SK-N-SH treated with all-trans-retinoic acid at 6 μM for 48 hours (cell line): Measurements from ENCODE around the gene NOXO1.

Experiments
- ATAC-seq: fragments of 200-7000 bp; cut with Tn5 transposase; 3 replicates; pipeline ENCODE4 v1.9.1; 2020; ENCODE audit warnings: mild to moderate bottlenecking, moderate library complexity
- ARNTL ChIP-seq: fragments of 450-650 bp; formaldehyde crosslinking; IDR thresholded peaks from 2 replicates; pipeline ENCODE4 v1.5.0; 2020; ENCODE audit warnings: low read depth, mild to moderate bottlenecking, moderate library complexity, borderline replicate concordance
- BACH2 ChIP-seq: fragments of 250-450 bp; sonication (Bioruptor Pico); IDR thresholded peaks from 2 replicates; pipeline ENCODE4 v1.9.0; 2021; ENCODE audit warnings: mild to moderate bottlenecking, borderline replicate concordance
- CSDC2 ChIP-seq: fragments of 250-450 bp; sonication (Bioruptor Pico); IDR thresholded peaks from 2 replicates; pipeline ENCODE4 v1.5.0; 2020; ENCODE audit warnings: mild to moderate bottlenecking, moderate library complexity
- ESRRG ChIP-seq: fragments of 250-450 bp; sonication (Bioruptor Pico); IDR thresholded peaks from 2 replicates; pipeline ENCODE4 v1.6.1; 2021; ENCODE audit warnings: mild to moderate bottlenecking
- GLIS3 ChIP-seq: fragments of 250-450 bp; sonication (Bioruptor Pico); IDR thresholded peaks from 2 replicates; pipeline ENCODE4 v1.5.0; 2020; ENCODE audit warnings: mild to moderate bottlenecking, moderate library complexity
- OSR1 ChIP-seq: fragments of 250-450 bp; sonication (Bioruptor Pico); IDR thresholded peaks from 2 replicates; pipeline ENCODE4 v1.8.0; 2022; ENCODE audit warnings: moderate library complexity, mild to moderate bottlenecking, inconsistent platforms
- PPARA ChIP-seq: fragments of 250-450 bp; sonication (Bioruptor Pico); IDR thresholded peaks from 2 replicates; pipeline ENCODE4 v1.5.0; 2020; ENCODE audit warnings: mild to moderate bottlenecking, borderline replicate concordance
- RARB ChIP-seq: fragments of 250-450 bp; sonication (Bioruptor Pico); IDR thresholded peaks from 2 replicates; pipeline ENCODE4 v1.8.0; 2021; ENCODE audit warnings: mild to moderate bottlenecking, moderate library complexity
- TCF4 ChIP-seq: fragments of 250-450 bp; sonication (Bioruptor Pico); IDR thresholded peaks from 2 replicates; pipeline ENCODE4 v1.8.0; 2021; ENCODE audit warnings: mild to moderate bottlenecking, moderate library complexity, borderline replicate concordance
- TOX ChIP-seq: fragments of 250-450 bp; sonication (Bioruptor Pico); IDR thresholded peaks from 2 replicates; pipeline ENCODE4 v1.8.0; 2021; ENCODE audit warnings: mild to moderate bottlenecking, moderate library complexity, borderline replicate concordance
- ZC3H10 ChIP-seq: fragments of 250-450 bp; sonication (Bioruptor Pico); IDR thresholded peaks from 2 replicates; pipeline ENCODE4 v1.5.1; 2021; ENCODE audit warnings: mild to moderate bottlenecking, moderate library complexity
- ZFP3 ChIP-seq: fragments of 250-450 bp; sonication (Bioruptor Pico); IDR thresholded peaks from 2 replicates; pipeline ENCODE4 v1.5.0; 2020; ENCODE audit warnings: mild to moderate bottlenecking, moderate library complexity
- ZFP30 ChIP-seq: fragments of 450-650 bp; formaldehyde crosslinking; IDR thresholded peaks from 2 replicates; pipeline ENCODE4 v1.5.0; 2022; ENCODE audit warnings: mild to moderate bottlenecking, moderate library complexity
- ZNF565 ChIP-seq: fragments of 450-650 bp; formaldehyde crosslinking; conservative IDR thresholded peaks from 2 replicates; pipeline ENCODE4 v1.5.0; 2020; ENCODE audit warnings: low read depth, mild to moderate bottlenecking, moderate library complexity
- ZNF70 ChIP-seq: fragments of 450-650 bp; formaldehyde crosslinking; IDR thresholded peaks from 2 replicates; pipeline ENCODE4 v1.5.0; 2020; ENCODE audit warnings: mild to moderate bottlenecking, moderate library complexity
- ZNF8 ChIP-seq: fragments of 450-650 bp; formaldehyde crosslinking; IDR thresholded peaks from 2 replicates; pipeline ENCODE4 v1.5.0; 2020; ENCODE audit warnings: mild to moderate bottlenecking, moderate library complexity
- TF ChIP-seq, protein P1 (sequence below): fragments of 250-450 bp; sonication (Bioruptor Pico); IDR thresholded peaks from 2 replicates; pipeline ENCODE4 v1.5.0; 2020; ENCODE audit warnings: mild to moderate bottlenecking, moderate library complexity
- TF ChIP-seq, protein P2 (sequence below): fragments of 250-450 bp; sonication (Bioruptor Pico); IDR thresholded peaks from 2 replicates; pipeline ENCODE4 v1.8.0; 2020; ENCODE audit warnings: mild to moderate bottlenecking, moderate library complexity, borderline replicate concordance
- TF ChIP-seq, protein P3 (sequence below): fragments of 250-450 bp; sonication (Bioruptor Pico); IDR thresholded peaks from 2 replicates; pipeline ENCODE4 v1.5.1; 2020; ENCODE audit warnings: low read depth, mild to moderate bottlenecking, moderate library complexity
- TF ChIP-seq, protein P4 (sequence below): fragments of 250-450 bp; sonication (Bioruptor Pico); IDR thresholded peaks from 2 replicates; pipeline ENCODE4 v1.8.0; 2021; ENCODE audit warnings: low read depth, mild to moderate bottlenecking, moderate library complexity, borderline replicate concordance
- TF ChIP-seq, protein P5 (sequence below): fragments of 250-450 bp; sonication (Bioruptor Pico); IDR thresholded peaks from 2 replicates; pipeline ENCODE4 v1.5.1; 2021; ENCODE audit warnings: mild to moderate bottlenecking, moderate library complexity

Gene NOXO1

DNA sequence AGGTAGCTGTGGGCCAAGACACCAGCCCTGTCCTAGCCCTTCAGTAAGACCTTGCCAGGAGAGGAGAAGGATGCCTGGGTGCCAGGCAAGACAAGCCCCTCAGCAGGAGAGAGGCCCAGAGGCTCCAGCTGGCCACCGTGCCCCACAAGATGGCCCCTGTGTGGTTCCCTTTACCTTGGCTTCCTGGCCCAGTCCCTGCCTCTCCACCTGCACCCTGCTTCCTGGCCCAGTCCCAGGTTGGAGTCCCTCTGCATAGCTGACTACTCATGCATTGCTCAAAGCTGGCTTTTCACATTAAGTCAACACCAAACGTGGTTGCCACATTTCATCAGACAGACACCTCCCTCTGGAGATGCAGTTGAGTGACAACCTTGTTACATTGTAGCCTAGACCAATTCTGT, 12.5 kb upstream of the NOXO1 start:
- TF ChIP-seq ARNTL (CRISPR knock-in tag) (no peak), RARB (no peak), BACH2 (CRISPR knock-in tag) (no peak)
- TF ChIP-seq, protein P1, sequence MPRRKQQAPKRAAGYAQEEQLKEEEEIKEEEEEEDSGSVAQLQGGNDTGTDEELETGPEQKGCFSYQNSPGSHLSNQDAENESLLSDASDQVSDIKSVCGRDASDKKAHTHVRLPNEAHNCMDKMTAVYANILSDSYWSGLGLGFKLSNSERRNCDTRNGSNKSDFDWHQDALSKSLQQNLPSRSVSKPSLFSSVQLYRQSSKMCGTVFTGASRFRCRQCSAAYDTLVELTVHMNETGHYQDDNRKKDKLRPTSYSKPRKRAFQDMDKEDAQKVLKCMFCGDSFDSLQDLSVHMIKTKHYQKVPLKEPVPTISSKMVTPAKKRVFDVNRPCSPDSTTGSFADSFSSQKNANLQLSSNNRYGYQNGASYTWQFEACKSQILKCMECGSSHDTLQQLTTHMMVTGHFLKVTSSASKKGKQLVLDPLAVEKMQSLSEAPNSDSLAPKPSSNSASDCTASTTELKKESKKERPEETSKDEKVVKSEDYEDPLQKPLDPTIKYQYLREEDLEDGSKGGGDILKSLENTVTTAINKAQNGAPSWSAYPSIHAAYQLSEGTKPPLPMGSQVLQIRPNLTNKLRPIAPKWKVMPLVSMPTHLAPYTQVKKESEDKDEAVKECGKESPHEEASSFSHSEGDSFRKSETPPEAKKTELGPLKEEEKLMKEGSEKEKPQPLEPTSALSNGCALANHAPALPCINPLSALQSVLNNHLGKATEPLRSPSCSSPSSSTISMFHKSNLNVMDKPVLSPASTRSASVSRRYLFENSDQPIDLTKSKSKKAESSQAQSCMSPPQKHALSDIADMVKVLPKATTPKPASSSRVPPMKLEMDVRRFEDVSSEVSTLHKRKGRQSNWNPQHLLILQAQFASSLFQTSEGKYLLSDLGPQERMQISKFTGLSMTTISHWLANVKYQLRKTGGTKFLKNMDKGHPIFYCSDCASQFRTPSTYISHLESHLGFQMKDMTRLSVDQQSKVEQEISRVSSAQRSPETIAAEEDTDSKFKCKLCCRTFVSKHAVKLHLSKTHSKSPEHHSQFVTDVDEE, result no peak
- ATAC-seq, result no peak

DNA sequence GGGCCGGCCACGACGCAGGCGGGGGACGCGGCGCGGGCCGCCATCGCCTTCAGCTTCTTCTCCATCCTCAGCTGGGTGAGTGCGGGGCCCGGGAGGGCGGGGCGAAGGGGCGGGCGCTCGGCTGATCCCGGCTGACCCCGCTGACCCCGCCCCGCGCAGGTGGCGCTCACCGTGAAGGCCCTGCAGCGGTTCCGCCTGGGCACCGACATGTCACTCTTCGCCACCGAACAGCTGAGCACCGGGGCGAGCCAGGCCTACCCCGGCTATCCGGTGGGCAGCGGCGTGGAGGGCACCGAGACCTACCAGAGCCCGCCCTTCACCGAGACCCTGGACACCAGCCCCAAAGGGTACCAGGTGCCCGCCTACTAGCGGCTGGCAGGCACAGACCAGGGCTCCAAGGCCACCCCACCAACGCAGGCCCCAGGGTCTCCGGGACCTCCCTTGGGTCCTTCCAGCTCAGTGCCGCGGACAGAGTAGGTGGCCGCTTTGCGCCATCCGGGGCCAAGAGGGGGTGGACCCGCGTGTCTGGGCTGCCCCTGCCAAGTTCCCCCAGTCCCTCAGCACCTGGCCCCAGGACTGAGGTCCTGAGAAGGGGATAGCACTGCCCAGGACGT, 11.5 kb upstream of the NOXO1 start:
- no peak for TF ChIP-seq ZC3H10 (CRISPR knock-in tag)
- TF ChIP-seq, protein P1, result no peak
- TF ChIP-seq, protein P2, sequence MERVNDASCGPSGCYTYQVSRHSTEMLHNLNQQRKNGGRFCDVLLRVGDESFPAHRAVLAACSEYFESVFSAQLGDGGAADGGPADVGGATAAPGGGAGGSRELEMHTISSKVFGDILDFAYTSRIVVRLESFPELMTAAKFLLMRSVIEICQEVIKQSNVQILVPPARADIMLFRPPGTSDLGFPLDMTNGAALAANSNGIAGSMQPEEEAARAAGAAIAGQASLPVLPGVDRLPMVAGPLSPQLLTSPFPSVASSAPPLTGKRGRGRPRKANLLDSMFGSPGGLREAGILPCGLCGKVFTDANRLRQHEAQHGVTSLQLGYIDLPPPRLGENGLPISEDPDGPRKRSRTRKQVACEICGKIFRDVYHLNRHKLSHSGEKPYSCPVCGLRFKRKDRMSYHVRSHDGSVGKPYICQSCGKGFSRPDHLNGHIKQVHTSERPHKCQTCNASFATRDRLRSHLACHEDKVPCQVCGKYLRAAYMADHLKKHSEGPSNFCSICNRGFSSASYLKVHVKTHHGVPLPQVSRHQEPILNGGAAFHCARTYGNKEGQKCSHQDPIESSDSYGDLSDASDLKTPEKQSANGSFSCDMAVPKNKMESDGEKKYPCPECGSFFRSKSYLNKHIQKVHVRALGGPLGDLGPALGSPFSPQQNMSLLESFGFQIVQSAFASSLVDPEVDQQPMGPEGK, result no peak
- TF ChIP-seq ZFP3 (CRISPR knock-in tag), result no peak
- no peak for TF ChIP-seq CSDC2
- TF ChIP-seq RARB, result no peak
- no peak for TF ChIP-seq TCF4 (CRISPR knock-in tag)
- no peak for TF ChIP-seq ZNF565 (CRISPR knock-in tag)
- TF ChIP-seq BACH2 (CRISPR knock-in tag), result no peak
- TF ChIP-seq, protein P3, sequence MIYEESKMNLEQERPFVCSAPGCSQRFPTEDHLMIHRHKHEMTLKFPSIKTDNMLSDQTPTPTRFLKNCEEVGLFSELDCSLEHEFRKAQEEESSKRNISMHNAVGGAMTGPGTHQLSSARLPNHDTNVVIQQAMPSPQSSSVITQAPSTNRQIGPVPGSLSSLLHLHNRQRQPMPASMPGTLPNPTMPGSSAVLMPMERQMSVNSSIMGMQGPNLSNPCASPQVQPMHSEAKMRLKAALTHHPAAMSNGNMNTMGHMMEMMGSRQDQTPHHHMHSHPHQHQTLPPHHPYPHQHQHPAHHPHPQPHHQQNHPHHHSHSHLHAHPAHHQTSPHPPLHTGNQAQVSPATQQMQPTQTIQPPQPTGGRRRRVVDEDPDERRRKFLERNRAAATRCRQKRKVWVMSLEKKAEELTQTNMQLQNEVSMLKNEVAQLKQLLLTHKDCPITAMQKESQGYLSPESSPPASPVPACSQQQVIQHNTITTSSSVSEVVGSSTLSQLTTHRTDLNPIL (CRISPR knock-in tag), result no peak
- no peak for TF ChIP-seq ZNF8
- no peak for TF ChIP-seq ZNF70 (CRISPR knock-in tag)
- no peak for TF ChIP-seq ARNTL (CRISPR knock-in tag)
- TF ChIP-seq, protein P4, sequence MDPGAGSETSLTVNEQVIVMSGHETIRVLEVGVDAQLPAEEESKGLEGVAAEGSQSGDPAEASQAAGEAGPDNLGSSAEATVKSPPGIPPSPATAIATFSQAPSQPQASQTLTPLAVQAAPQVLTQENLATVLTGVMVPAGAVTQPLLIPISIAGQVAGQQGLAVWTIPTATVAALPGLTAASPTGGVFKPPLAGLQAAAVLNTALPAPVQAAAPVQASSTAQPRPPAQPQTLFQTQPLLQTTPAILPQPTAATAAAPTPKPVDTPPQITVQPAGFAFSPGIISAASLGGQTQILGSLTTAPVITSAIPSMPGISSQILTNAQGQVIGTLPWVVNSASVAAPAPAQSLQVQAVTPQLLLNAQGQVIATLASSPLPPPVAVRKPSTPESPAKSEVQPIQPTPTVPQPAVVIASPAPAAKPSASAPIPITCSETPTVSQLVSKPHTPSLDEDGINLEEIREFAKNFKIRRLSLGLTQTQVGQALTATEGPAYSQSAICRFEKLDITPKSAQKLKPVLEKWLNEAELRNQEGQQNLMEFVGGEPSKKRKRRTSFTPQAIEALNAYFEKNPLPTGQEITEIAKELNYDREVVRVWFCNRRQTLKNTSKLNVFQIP (CRISPR knock-in tag), result no peak
- no peak for TF ChIP-seq ESRRG (CRISPR knock-in tag)
- no peak for TF ChIP-seq PPARA (CRISPR knock-in tag)
- TF ChIP-seq TOX, result no peak
- no peak for TF ChIP-seq OSR1 (CRISPR knock-in tag)
- no peak for ATAC-seq

DNA sequence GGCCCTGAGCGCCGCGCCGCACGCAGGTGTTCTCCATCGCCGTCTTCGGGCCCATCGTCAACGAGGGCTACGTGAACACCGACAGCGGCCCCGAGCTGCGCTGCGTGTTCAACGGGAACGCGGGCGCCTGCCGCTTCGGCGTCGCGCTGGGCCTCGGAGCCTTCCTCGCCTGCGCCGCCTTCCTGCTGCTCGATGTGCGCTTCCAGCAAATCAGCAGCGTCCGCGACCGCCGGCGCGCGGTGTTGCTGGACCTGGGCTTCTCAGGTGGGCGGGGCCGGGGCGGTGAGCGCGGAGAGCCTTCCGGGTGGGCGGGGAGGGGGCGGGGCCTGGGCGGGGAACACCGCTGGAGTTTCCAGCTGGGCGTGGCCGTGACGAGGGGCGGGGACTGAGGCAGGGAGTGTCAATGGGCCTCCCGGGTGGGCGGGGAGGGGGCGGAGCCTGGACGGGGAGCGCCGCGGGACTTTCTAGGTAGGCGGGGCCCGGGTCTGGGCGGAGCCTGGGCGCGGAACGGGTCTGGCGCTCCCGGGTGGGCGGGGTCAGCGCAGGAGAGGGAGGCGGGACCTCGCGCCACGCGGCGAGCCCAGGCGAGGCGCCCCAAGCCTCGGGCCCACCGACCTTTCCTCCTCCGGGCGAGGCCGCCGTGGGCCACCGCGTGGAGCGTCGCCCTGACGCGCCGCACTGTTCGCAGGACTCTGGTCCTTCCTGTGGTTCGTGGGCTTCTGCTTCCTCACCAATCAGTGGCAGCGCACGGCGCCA, 10.9 kb upstream of the NOXO1 start:
- no peak for ATAC-seq
- TF ChIP-seq GLIS3 (CRISPR knock-in tag) (no peak), ZFP3 (CRISPR knock-in tag) (no peak), ZFP30 (no peak), RARB (no peak), ZNF565 (CRISPR knock-in tag) (no peak), ZNF70 (CRISPR knock-in tag) (no peak), BACH2 (CRISPR knock-in tag) (no peak), ZNF8 (no peak)
- TF ChIP-seq, protein P5, sequence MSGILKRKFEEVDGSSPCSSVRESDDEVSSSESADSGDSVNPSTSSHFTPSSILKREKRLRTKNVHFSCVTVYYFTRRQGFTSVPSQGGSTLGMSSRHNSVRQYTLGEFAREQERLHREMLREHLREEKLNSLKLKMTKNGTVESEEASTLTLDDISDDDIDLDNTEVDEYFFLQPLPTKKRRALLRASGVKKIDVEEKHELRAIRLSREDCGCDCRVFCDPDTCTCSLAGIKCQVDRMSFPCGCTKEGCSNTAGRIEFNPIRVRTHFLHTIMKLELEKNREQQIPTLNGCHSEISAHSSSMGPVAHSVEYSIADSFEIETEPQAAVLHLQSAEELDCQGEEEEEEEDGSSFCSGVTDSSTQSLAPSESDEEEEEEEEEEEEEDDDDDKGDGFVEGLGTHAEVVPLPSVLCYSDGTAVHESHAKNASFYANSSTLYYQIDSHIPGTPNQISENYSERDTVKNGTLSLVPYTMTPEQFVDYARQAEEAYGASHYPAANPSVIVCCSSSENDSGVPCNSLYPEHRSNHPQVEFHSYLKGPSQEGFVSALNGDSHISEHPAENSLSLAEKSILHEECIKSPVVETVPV (CRISPR knock-in tag), result no peak
- TF ChIP-seq, protein P1, result no peak
